Peyer's patch (tissue), 4 donors: ENCODE measurements around the gene IGFL2. TPM values are rescaled to one million over a fixed set of nuclear protein-coding genes. Genes with fewer than 3 reads are reported as not detected.
"Not testable (repeated sequence)": the region's sequence is repeated elsewhere in the genome, so short reads cannot be mapped to it uniquely, and the experiment has no call there.

Experiments
- DNase-seq, 3 donors: peaks; one replicate each; pipeline ENCODE4 v3.0.0-alpha.2; 2017 to 2019
- H3K27ac ChIP-seq, 4 donors: fragments of 200-600 bp; sonication (generic); one replicate each; pipeline ENCODE4 v1.5.1; 2016 to 2019
- H3K27me3 ChIP-seq, 2 donors: fragments of 200-600 bp; sonication (generic); one replicate each; pipeline ENCODE4 v1.5.1; 2019
- H3K36me3 ChIP-seq, 3 donors: fragments of 200-600 bp; sonication (generic); one replicate each; pipeline ENCODE4 v1.5.1; 2016 to 2019
- H3K4me1 ChIP-seq, 4 donors: fragments of 200-600 bp; sonication (generic); one replicate each; pipeline ENCODE4 v1.5.1; 2016 to 2019
- H3K4me3 ChIP-seq, 4 donors: fragments of 200-600 bp; sonication (generic); 1 replicate in 3 of 4; 2 replicates in 1 of 4; pipeline ENCODE4 v1.5.1; 2016 to 2019; ENCODE audit warnings: mild to moderate bottlenecking in 1 of 4
- H3K9me3 ChIP-seq, 4 donors: fragments of 200-600 bp; sonication (generic); one replicate each; pipeline ENCODE4 v1.5.1; 2016 to 2019; ENCODE audit warnings: mild to moderate bottlenecking in 1 of 4
- POLR2A ChIP-seq, 2 donors: fragments of 450-650 bp; IDR thresholded peaks; one replicate each; pipeline ENCODE4 v1.5.1; 2017; ENCODE audit warnings: antibody characterized with exemption in 2 of 2, mild to moderate bottlenecking in 2 of 2, moderate library complexity in 2 of 2
- total RNA-seq, 4 donors: library from RNA; depleted of rRNA; stranded (reverse); fragments of >200 nt; gene quantifications; one replicate each; pipeline ENCODE4 v1.1.0, GENCODE V29; 2016
- TF ChIP-seq, protein P1 (sequence below), 6 experiments: fragments of 450-650 bp in 4 of 6; fragments of 200-600 bp in 2 of 6; sonication (generic) in 1 of 6; IDR thresholded peaks; one replicate each; pipeline ENCODE4 v1.5.1; 2017 to 2019; ENCODE audit warnings: antibody characterized with exemption in 6 of 6, mild to moderate bottlenecking in 3 of 6, moderate library complexity in 1 of 6

IGFL2 gene
- total RNA-seq, 4 donors from 2014 or later = not detected

DNA sequence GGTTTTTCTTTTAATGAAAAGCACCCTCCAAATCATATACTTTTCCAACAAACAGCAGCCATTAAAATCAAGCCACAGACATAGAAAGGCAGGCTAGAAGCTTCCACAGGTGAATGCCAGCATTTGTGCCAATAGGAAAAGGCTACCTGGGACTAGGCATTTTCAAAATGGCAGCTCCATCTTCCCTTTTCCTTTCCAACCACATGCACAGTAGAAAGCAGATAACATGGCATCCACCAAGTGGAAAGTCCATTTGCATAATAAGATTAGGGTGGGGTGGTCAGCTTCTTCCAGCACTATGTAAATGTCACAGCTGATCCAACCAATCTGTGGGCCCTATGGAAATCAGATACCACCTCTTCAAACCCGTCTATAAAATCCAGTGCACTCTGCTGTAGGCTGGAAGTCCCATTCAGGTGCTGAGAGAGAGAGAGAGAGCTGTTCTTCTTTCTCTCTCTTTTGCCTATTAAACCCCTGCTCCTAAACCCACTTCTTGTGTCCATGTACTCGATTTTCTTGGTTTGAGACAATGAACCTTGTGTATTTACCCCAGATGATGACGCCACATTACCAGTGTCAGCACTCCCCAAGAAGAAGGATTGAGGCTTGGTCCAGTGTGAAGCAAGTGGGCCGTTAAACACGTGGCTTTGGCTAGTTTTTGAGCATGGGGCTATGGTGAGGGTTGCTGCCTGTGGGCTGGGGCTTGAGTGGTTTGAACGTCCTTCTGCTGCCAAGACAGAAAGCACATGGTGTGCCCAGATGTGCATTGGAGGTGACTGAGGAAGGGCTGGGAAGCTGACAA is 57.3 kb downstream of the IGFL2 start:
- no peaks in the 10 kb centered on the region for H3K9me3 ChIP-seq
- no peak for DNase-seq
- no peaks in the 10 kb centered on the region for H3K36me3 ChIP-seq
- no peaks in the 10 kb centered on the region for H3K27me3 ChIP-seq
- H3K27ac ChIP-seq = no peak overlapping the region
- TF ChIP-seq POLR2A (IDR thresholded peaks at IDR 0.05) = no peak
- TF ChIP-seq, protein P1, sequence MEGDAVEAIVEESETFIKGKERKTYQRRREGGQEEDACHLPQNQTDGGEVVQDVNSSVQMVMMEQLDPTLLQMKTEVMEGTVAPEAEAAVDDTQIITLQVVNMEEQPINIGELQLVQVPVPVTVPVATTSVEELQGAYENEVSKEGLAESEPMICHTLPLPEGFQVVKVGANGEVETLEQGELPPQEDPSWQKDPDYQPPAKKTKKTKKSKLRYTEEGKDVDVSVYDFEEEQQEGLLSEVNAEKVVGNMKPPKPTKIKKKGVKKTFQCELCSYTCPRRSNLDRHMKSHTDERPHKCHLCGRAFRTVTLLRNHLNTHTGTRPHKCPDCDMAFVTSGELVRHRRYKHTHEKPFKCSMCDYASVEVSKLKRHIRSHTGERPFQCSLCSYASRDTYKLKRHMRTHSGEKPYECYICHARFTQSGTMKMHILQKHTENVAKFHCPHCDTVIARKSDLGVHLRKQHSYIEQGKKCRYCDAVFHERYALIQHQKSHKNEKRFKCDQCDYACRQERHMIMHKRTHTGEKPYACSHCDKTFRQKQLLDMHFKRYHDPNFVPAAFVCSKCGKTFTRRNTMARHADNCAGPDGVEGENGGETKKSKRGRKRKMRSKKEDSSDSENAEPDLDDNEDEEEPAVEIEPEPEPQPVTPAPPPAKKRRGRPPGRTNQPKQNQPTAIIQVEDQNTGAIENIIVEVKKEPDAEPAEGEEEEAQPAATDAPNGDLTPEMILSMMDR (IDR thresholded peaks at IDR 0.05) = no peak
- no peak overlapping the region for H3K4me3 ChIP-seq
- no peaks in the 10 kb centered on the region for H3K4me1 ChIP-seq

DNA sequence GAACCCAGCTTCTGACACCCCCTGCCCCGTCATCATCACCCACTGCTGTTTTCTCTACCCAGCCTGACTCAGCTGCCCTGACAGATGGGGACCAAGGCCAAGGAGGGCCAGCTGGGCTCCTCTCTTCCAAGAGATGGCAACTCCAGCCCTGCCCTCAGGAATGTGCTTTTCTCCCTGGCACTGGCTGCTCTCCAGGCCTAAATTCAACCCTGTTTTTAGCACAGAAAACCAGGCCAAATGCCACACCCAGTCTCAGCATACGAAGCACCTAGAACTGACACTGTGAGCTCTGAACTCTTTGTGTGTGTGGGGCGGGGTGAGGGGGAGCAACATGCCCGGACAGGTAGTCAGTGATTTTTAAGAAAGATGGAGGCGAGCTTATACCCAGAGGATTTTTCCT is 58.1 kb downstream of the IGFL2 start:
- Histone ChIP-seq H3K4me1 (no peaks in the 10 kb centered on the region), H3K36me3 (no peaks in the 10 kb centered on the region), H3K4me3 (no peak overlapping the region), H3K27me3 (no peaks in the 10 kb centered on the region), H3K27ac (no peak overlapping the region), H3K9me3 (no peaks in the 10 kb centered on the region)
- TF ChIP-seq POLR2A (IDR thresholded peaks at IDR 0.05) = no peak
- TF ChIP-seq, protein P1 (IDR thresholded peaks at IDR 0.05) = no peak
- no peak for DNase-seq

DNA sequence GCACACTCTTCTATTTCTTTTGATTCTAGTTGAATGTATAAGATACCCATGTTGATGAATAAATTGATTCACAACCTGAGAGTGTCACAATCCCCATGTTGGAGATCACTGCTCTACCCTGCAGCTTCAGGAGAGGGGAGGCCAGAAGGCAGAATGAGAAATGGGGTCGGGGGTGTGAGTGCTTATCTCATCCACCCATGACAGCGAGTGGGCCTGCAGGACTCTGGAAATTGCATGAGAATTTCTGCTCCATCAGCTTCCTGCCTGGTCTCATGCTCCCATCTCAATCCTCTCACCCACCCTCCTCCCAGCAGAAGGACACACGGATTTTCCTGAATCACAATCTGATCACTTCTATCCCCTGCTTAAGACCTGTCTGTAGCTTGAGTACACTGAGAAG is 58.6 kb downstream of the IGFL2 start:
- Histone ChIP-seq H3K27me3 (no peaks in the 10 kb centered on the region), H3K9me3 (no peaks in the 10 kb centered on the region), H3K27ac (no peak overlapping the region), H3K4me1 (no peaks in the 10 kb centered on the region), H3K4me3 (no peak overlapping the region), H3K36me3 (no peaks in the 10 kb centered on the region)
- TF ChIP-seq POLR2A (IDR thresholded peaks at IDR 0.05) = no peak
- TF ChIP-seq, protein P1 (IDR thresholded peaks at IDR 0.05) = no peak
- DNase-seq = no peak

DNA sequence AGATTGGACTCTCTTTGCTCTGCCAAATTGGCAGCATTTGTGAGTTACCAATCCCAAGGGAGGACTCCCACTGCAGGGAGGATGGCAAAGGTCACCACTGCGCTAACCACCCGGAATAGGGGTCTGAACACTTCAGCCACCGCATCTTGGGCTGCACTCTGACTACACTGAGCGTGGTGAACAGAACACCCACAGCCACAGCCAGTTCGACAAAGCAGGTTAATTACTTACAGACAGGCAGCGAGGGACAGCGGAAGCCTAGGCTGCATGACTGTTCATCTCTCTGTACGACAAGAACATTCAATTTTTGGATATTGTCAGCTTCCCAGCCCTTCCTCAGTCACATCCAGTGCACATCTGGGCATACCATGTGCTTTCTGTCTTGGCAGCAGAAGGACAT is 59.8 kb downstream of the IGFL2 start:
- not testable (repeated sequence) for H3K27me3 ChIP-seq, H3K9me3 ChIP-seq, H3K4me3 ChIP-seq, H3K4me1 ChIP-seq, H3K27ac ChIP-seq, DNase-seq, H3K36me3 ChIP-seq

DNA sequence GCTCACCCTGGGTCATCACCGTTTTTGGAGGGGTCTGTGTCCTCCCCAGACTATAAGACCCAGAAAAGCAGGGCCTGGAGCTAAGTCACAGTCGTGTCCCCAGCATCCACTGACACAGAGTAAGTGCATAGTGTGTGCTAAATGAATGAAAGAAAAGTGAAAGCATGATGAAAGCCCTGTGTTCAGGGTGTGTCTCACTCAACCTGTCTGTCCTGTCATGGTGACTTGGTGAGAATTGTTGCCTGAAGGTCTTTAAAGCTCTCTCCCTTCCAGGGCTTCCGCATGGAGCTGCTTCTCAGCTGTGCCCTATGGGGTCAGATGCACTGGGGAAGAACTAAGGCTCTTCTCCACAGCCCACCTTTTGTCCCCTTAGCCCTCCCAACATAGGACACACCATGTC is 61.0 kb downstream of the IGFL2 start:
- no peaks in the 10 kb centered on the region for H3K9me3 ChIP-seq
- DNase-seq = no peak

DNA sequence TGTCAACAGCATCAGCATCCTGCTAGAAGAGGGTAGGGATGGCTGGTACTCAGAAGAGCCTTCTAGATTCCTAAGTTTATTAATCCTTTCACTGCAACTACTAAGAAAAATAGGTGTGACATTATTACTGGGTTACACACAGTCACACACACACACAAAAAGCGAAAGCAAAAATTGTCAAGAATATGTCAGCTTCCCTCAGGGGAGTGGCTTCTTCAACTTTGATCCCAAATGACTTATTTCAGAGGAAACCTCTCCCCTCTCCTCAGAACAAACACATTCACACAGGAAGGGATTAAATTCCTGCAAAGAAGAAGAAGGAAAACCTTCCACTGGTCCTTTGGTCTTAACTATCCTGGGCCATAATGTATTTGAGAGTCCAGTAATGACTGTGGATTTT is 61.4 kb downstream of the IGFL2 start:
- no peaks in the 10 kb centered on the region for H3K27me3 ChIP-seq
- no peaks in the 10 kb centered on the region for H3K36me3 ChIP-seq
- TF ChIP-seq, protein P1 (IDR thresholded peaks at IDR 0.05) = no peak
- TF ChIP-seq POLR2A (IDR thresholded peaks at IDR 0.05) = no peak
- H3K27ac ChIP-seq = no peak overlapping the region
- H3K4me1 ChIP-seq = no peaks in the 10 kb centered on the region
- no peak overlapping the region for H3K4me3 ChIP-seq
- DNase-seq = no peak
- H3K9me3 ChIP-seq = no peaks in the 10 kb centered on the region

More for the DNA sequence above, 61.0 kb downstream of the IGFL2 start:
- no peaks in the 10 kb centered on the region for H3K36me3 ChIP-seq
- H3K27ac ChIP-seq = no peak overlapping the region
- H3K27me3 ChIP-seq = no peaks in the 10 kb centered on the region
- TF ChIP-seq, protein P1 (IDR thresholded peaks at IDR 0.05) = no peak
- no peak for TF ChIP-seq POLR2A (IDR thresholded peaks at IDR 0.05)
- H3K4me3 ChIP-seq = no peak overlapping the region
- H3K4me1 ChIP-seq = no peaks in the 10 kb centered on the region
